GM10847 (cell line): Measurements from ENCODE around the gene NR2F1-AS1.

Experiments used
- POLR2A ChIP-seq: IDR thresholded peaks from 2 replicates; pipeline ENCODE4 v1.6.1; 2011; ENCODE audit not compliant: insufficient read length; ENCODE audit errors: extremely low read depth

Gene NR2F1-AS1

DNA sequence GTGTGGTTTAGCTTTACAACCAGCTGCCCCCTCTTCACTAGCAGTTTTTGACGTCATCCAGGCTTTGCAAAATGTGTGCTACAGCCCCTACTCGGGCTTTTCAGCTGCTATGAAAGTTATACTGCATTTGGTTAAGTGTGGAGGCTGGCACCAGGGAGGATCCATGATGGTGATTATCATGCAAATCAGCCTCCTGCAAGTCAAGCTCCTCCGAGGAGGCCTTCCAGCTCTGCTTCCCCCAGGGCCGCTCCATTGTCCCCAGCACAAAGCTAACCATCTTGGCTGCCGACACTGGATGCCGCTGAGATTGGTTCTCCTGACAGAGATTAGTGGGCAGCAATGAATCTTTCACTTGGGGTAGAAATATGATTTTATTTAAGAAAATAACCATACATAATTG lies 159.6 kb downstream of the NR2F1-AS1 start:
- no peak for TF ChIP-seq POLR2A

DNA sequence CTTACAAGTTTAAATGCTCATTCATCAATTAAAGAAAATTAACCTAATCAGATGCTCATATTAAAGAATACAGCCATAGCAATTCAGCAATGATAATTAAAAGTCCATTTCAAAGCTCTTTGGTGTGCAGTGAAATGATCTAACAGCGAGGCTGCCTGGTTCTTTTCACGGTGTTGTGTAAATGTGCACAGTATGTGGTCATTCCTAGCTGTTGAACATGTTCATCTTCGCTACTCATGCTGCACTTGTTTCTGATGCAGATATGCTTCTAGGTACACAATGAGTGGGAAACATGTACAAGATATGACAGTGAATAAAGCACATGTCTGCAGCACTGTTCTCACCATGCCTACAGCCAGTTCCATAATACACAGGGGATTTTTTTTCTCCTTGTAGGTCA lies 163.5 kb downstream of the NR2F1-AS1 start:
- no peak for TF ChIP-seq POLR2A

DNA sequence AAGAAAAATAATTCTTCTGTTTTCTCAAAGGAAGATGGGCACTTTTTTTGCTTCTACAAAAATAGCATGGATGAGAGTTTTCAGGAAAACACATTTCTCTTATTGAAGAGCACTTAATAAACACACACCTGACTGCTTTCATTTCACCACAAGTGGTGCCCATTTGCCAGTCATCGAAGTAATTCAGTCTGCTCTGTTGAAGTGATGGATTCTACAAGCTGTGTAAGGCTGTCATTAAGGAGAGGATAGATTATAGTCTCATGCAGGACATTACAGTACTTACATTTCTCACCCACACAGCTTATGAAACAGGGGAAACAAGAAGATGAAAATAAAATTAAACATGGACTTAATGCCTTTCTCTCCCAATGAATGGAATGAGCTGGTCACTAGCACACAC lies 165.2 kb downstream of the NR2F1-AS1 start:
- TF ChIP-seq POLR2A = no peak

DNA sequence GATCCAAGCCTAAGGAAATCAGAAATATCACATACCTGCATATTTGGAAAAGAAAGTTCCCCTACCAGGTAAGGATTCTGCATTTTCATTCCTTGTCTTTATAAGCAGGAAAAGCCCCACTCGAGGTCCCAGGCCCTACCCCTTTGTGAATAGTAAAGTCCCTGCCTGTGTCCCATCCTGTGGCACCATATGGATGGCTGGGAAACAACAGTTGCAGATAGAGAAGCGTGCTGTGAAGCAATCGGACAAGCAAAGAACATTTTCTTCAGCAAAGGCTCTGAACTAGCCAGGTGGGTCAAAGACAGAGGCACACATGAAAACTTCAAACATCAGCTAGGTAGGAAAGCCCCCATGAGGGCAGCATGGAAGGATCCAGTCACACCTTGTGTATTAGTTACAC lies 169.3 kb downstream of the NR2F1-AS1 start:
- no peak for TF ChIP-seq POLR2A

DNA sequence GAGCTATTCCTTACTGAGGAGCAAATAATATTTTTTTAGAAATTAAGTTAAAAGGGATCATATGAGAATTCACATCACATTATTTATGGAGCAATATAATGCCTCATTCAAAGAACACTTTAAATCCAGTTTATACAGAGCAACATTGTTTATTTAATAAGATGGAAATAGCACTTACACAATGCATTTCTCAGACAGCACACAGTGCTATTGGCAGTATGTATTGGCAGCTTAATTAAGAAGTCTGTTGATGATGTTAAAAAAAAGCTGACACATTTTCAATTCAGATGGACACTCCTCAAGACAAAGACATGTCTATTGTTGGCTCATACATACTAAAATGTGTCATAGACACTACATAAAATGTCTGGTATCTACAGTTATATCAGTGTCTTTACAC lies 171.3 kb downstream of the NR2F1-AS1 start:
- no peak for TF ChIP-seq POLR2A

DNA sequence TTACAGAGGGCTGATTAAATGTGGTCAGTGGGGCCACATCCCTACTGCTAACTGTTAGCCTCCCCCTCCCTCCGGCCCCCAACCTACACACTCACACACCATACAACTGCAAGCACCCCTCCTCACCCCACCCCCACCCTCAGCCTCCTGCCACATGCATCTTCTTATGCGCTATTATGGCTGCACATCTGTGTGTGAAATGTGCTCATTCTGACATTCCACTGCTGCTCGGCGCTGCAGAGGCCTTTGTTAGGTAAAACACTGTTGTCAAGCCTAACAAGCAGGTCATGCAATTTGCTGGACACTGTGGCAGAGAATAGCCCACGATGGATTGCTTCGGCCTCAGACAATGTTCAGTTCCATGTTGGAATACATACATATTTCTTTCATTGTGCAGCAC lies 173.6 kb downstream of the NR2F1-AS1 start:
- no peak for TF ChIP-seq POLR2A

DNA sequence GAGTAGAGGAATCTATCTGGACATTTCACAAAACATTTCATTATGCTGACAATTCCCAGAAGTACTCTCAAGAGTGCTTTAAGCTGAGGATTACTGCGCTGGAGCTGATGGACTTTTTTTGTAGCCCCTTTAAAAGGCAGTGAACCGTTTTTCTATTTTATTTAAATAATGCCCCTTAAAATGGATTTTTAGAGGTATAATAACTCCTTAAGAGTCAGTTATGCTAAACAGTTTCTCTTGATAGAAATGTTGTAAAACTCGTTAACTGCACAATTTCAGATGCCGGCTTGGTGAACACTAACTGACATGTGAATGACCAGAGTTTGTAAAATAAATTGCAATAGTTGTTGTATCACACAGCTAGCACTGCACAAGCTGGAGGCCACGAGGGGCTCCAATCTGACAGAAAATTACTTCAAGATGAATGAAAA lies 174.0 kb downstream of the NR2F1-AS1 start:
- no peak for TF ChIP-seq POLR2A

DNA sequence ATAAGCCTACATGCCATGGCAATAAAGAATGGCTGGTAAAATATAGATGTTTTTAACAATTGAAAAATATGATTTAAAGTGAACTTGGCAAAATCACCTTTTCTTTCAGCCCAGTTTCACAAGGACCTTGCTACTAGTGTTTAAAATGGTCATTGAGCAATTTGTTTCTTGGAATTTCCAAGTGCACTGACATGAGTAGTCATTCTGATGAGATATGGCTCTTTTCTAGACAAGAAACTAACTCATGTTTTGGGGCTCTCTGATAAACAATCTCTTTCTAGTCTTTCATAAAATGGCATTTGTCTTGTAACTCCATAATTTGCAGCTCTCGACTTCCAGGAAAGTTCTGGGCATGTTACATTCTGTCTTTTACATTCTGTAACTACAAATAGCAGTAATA lies 176.8 kb downstream of the NR2F1-AS1 start:
- TF ChIP-seq POLR2A = no peak

DNA sequence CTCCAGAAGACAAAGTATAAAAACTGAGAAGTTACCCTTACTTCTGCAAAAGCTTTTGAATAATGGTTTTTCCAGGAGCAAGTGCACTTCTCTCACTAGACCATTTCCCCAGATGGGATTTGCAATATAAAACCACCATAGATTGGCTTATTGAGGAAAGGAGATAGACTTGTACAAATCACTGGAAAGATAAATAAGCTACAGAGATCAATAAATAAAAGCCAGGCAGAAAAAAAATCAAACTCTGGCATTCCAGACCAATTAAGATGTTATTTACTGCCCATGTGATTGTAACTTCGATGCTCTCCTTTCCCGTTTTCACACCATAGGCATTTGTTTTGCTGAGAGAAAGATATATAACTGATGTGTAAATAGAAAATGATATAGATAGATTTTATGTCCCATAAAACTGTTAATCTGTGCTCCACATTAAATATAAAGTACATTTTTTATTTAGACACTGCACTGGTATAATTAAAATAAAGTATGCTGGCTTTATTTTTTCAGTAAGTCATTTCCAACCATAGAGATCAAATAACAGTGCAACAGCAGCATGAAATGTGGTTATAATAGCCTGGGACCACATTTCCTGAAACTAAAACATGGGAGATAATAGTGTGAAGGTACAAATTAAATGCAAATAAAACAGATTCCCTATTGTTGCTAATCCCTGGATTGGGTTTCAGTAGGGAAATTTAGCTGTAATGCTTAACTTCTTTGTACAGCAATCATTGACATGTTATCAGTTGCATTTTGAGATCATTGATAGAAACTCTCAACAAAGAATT lies 177.7 kb downstream of the NR2F1-AS1 start:
- TF ChIP-seq POLR2A = no peak

DNA sequence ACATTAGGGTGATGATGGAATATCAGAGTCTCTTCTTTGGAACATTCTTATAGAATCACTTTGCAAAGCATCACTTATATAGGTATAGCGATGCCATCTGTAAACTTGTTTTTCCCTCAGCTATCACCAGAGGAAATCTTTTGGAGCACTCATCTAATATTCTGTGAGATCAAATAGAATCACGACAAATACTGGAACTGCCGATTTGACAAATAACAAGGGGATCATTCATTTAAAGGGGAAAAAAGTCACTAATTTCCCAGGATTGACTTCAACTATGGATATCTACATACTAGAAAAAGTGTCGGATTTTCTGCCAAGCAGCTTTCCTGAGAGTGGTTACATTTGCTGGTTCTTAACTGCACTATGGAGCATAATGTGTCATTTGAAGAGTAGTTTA lies 178.6 kb downstream of the NR2F1-AS1 start:
- no peak for TF ChIP-seq POLR2A

DNA sequence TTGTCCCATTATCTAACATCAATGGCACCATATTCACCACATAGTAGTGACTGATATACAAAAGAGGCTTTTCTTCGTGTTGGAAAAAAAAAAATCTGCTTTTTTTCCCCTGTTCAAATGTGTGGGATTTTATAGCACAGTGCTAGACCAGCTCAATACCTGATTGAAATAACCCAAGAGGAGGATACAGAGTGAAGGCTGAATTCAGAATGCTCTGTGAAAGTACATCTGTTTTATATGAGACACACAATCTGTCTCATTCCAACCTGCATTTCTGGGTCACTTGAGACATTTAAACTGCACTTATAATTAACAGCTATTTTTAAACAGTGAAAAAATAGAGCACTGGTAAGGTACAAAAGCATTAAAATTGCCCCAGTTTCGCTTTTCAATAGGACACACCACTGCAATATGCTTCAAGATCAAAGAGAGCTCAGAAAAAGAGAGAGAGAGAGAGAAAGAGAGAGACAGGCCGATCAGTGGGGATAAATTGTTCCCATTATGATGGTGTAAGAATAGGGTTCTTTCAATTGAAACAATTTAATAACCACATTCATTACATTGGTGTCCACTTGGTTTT lies 179.3 kb downstream of the NR2F1-AS1 start:
- TF ChIP-seq POLR2A = no peak

DNA sequence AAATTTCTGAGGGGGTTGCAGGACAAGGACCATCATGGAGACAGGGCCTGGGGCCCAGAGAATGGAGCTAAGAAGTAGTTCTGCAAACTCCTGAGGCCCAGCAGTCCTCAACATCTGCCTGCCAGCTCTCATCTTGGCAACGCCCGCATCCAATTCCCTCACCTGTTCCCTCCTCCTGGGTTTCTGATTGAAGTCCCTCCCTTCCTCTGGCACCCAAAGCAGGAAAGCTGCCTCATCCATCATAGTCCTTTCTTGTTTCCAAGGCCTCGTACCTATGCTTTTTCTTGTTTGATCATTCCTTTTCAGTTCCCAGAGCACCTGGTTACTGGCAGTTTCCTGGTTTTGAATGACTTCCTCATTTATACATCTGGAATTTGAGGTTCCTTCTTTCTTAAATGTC lies 181.3 kb downstream of the NR2F1-AS1 start:
- no peak for TF ChIP-seq POLR2A

DNA sequence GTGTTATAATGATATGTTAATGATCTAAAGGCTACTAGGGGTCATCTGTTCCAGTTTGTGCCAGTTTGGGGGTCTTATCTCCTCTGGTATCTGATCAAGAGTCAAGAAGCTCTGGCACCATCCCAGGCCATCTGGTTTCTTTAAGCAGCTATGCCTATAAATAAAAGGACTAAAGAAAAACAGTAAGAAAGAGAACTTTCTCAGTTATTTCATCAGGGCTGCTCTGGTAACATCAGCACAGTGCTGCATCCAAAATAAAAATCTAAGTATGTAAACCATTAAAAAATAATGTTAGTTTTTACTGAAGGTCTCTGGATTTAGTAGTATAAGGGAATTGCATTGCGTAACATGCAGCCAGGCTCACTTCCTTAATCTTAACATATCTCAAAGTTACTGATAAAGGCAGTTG lies 185.0 kb downstream of the NR2F1-AS1 start:
- no peak for TF ChIP-seq POLR2A

DNA sequence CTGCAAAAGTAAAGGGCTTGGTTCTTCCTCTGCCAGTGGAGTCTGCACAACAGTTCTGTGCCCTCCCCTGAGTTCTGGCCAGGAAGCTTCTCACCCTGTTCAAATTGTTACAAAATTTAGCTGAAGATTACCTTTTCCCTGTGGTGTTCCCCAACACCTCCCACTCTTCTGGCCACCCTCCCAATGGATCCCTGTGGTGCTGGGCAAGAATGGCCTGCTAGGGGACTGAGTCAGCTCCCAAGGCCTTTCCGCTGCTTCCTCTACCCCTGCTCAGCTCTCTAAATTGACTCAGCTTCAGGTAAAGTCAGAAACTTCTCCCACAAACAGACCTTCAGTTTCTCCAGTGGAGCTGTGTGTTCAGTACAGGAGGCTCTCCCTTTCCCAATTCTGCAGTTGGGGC lies 186.0 kb downstream of the NR2F1-AS1 start:
- no peak for TF ChIP-seq POLR2A

DNA sequence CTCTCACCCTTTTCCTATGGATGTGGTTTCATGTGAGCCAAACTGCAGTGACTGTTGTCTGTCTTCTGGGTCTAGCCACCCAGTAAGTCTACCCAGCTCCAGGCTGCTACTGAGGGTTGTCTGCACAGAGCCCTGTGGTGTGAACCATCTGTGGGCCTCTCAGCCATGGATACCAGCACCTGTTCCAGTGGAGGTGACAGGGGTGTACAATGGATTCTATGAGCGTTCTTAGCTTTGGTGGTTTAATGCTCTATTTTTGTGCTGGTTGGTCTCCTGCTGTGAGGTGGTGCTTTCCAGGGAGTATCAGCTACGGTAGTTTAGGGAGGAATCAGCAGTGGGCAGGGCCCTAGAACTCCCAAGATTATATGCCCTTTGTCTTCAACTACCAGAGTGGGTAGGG lies 186.7 kb downstream of the NR2F1-AS1 start:
- no peak for TF ChIP-seq POLR2A

DNA sequence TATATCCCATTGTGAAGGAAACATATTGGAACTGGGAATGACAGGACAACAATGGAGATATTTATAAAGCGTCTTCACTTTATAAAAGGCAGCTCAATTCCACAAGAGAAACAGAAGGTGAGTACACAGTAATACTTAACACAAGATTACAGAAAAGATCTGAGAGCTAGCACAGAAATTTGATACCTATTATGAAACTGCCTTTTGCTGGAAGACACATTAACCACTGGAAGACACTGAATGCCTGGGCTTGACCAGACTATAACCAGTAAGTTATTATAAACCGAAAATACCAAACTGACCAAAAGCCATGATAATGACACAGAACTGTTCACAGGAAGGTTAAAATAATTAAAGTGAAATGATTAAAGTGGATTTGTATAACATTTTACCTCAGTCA lies 195.4 kb downstream of the NR2F1-AS1 start:
- no peak for TF ChIP-seq POLR2A

DNA sequence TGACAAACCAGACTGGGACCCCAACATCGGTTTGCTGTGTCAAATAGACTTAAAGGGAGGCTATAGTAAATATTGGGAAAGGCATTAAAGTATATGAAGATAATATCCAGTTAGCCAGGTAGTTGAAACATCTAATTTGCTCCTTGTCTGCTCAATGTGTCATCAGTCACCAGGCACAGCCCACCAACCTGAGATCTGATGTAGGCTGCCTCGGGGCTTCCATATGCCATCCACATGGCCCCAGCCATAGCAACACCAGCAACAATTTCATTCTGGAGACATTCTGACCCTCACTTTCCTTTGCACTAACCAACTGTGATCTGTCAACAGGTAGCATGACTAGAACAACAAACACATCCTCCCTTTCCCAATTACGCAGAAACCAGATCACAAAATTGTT lies 196.0 kb downstream of the NR2F1-AS1 start:
- TF ChIP-seq POLR2A = no peak

DNA sequence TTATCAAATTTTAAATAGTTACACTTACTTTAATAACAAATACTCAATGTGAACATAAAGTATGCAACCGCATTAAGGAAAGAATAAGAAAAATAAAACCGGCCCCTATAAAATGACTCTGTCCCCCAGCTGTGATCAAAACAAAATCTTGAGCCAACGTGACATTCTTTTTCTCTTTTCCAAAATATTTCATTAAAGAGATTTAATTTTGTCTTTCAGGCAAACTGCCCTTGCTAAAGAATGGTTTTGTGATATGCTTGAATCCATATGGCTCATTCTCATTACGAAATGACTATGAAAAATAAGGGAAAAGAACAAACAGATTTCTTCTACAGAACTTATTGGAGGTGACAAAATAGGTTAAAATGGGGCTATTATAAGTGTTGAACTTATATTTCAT lies 197.0 kb downstream of the NR2F1-AS1 start:
- no peak for TF ChIP-seq POLR2A
